HepG2 (cell line): ENCODE measurements around the gene VILL. TPM values are rescaled to one million over a fixed set of nuclear protein-coding genes. Genes with fewer than 3 reads are reported as not detected.

Experiments used
- CBX2 ChIP-seq, 2 experiments: fragments of 200-600 bp in 1 of 2; sonication (generic); formaldehyde crosslinking in 1 of 2; IDR thresholded peaks; 2 replicates each; pipeline versions ENCODE4 v1.7.0 to v1.8.1; 2018 to 2022; ENCODE audit warnings: low read depth in 2 of 2, low read length in 1 of 2, mild to moderate bottlenecking in 1 of 2, missing genetic modification reagents in 1 of 2
- CHD4 ChIP-seq: fragments of 200-600 bp; sonication (generic); IDR thresholded peaks from 2 replicates; pipeline ENCODE4 v1.7.0; 2017; ENCODE audit warnings: mild to moderate bottlenecking, low read length, borderline replicate concordance
- FOXA3 ChIP-seq: IDR thresholded peaks from 2 replicates; pipeline ENCODE4 v1.6.1; 2016; ENCODE audit warnings: missing genetic modification reagents, missing compliant biosample characterization
- FOXC1 ChIP-seq: sonication (generic); formaldehyde crosslinking; IDR thresholded peaks from 2 replicates; pipeline ENCODE4 v1.8.0; 2022; ENCODE audit warnings: mild to moderate bottlenecking, missing genetic modification reagents, borderline replicate concordance
- GATAD2A ChIP-seq: IDR thresholded peaks from 2 replicates; pipeline ENCODE4 v1.6.1; 2016
- HES4 ChIP-seq: sonication (generic); formaldehyde crosslinking; IDR thresholded peaks from 2 replicates; pipeline ENCODE4 v1.9.0; 2021; ENCODE audit warnings: mild to moderate bottlenecking, missing genetic modification reagents, borderline replicate concordance
- HNF4A ChIP-seq: sonication (generic); formaldehyde crosslinking; IDR thresholded peaks from 2 replicates; pipeline ENCODE4 v1.4.0; 2020; ENCODE audit warnings: missing genetic modification reagents
- JUNB ChIP-seq: sonication (generic); formaldehyde crosslinking; IDR thresholded peaks from 2 replicates; pipeline ENCODE4 v1.8.0; 2022; ENCODE audit warnings: missing genetic modification reagents, mild to moderate bottlenecking, borderline replicate concordance
- MYC ChIP-seq: sonication (generic); formaldehyde crosslinking; IDR thresholded peaks from 2 replicates; pipeline ENCODE4 v1.9.0; 2021; ENCODE audit warnings: missing genetic modification reagents, borderline replicate concordance
- NCOR1 ChIP-seq: fragments of 200-600 bp; sonication (generic); IDR thresholded peaks from 2 replicates; pipeline ENCODE4 v1.7.0; 2017; ENCODE audit warnings: antibody characterized with exemption, low read length, borderline replicate concordance
- NR2F1 ChIP-seq, 2 experiments: fragments of 450-650 bp in 1 of 2; formaldehyde crosslinking in 1 of 2; IDR thresholded peaks; 2 replicates each; pipeline versions ENCODE4 v1.5.0 to v1.6.1; 2016 to 2020; ENCODE audit warnings: mild to moderate bottlenecking in 1 of 2, missing compliant biosample characterization in 1 of 2, missing genetic modification reagents in 1 of 2, moderate library complexity in 1 of 2
- RARA ChIP-seq: IDR thresholded peaks from 2 replicates; pipeline ENCODE4 v1.6.1; 2016; ENCODE audit warnings: missing genetic modification reagents, missing compliant biosample characterization
- SAP130 ChIP-seq: IDR thresholded peaks from 2 replicates; pipeline ENCODE4 v1.6.1; 2016; ENCODE audit warnings: low read depth
- STAG1 ChIP-seq: sonication (generic); formaldehyde crosslinking; IDR thresholded peaks from 2 replicates; pipeline ENCODE4 v1.4.0; 2020; ENCODE audit warnings: missing genetic modification reagents
- TBX2 ChIP-seq: sonication (generic); formaldehyde crosslinking; IDR thresholded peaks from 2 replicates; pipeline ENCODE4 v1.5.0; 2020; ENCODE audit warnings: missing genetic modification reagents, mild to moderate bottlenecking, borderline replicate concordance
- TCF7 ChIP-seq: sonication (generic); IDR thresholded peaks from 2 replicates; pipeline ENCODE4 v1.6.1; 2016; ENCODE audit warnings: antibody characterized with exemption, low read depth
- ZBTB7A ChIP-seq: sonication (generic); formaldehyde crosslinking; IDR thresholded peaks from 2 replicates; pipeline ENCODE4 v1.8.0; 2022; ENCODE audit warnings: mild to moderate bottlenecking, missing genetic modification reagents
- ZNF44 ChIP-seq: sonication (generic); formaldehyde crosslinking; IDR thresholded peaks from 2 replicates; pipeline ENCODE4 v1.5.1; 2020; ENCODE audit warnings: mild to moderate bottlenecking, missing genetic modification reagents
- ZNF749 ChIP-seq: sonication (generic); formaldehyde crosslinking; IDR thresholded peaks from 2 replicates; pipeline ENCODE4 v1.8.0; 2022; ENCODE audit warnings: mild to moderate bottlenecking, missing genetic modification reagents, moderate library complexity, borderline replicate concordance
- polyA plus RNA-seq, 8 experiments: library from polyadenylated mRNA; depleted of rRNA in 3 of 8; stranded (reverse) in 7 of 8; unstranded in 1 of 8; fragments of >200 nt; fragmentation: Illumina TruSeq in 4 of 8; extraction: Trizol in 4 of 8; gene quantifications; 2 replicates each; pipeline versions ENCODE4 v1.2.1 to v1.2.3, GENCODE V29; 2011 to 2016; ENCODE audit warnings: low read depth in 4 of 8, missing spikeins in 1 of 8, mixed read lengths in 1 of 8; ENCODE audit not compliant: insufficient read depth in 1 of 8
- total RNA-seq, 5 experiments: library from RNA; depleted of rRNA; stranded (reverse); fragments of >200 nt; fragmentation: Illumina TruSeq; extraction: Trizol; gene quantifications; 2 replicates each; pipeline ENCODE4 v1.2.3, GENCODE V29; 2016; ENCODE audit warnings: low read depth in 1 of 5
- TF ChIP-seq, protein P1 (sequence below): IDR thresholded peaks from 2 replicates; pipeline ENCODE4 v1.6.1; 2016; ENCODE audit warnings: missing compliant biosample characterization, missing genetic modification reagents, borderline replicate concordance
- TF ChIP-seq, protein P2 (sequence below): sonication (generic); formaldehyde crosslinking; IDR thresholded peaks from 2 replicates; pipeline ENCODE4 v1.5.0; 2020; ENCODE audit warnings: mild to moderate bottlenecking, missing genetic modification reagents, moderate library complexity
- TF ChIP-seq, protein P3 (sequence below): IDR thresholded peaks from 2 replicates; pipeline ENCODE4 v1.4.0; 2020; ENCODE audit warnings: mild to moderate bottlenecking, missing genetic modification reagents

VILL gene
- total and polyA plus RNA-seq, 2 of the 13 experiments (the other 11 are each of a cell fraction or from before 2014, with no cell fraction given), result 3.2 to 5.3 TPM

DNA sequence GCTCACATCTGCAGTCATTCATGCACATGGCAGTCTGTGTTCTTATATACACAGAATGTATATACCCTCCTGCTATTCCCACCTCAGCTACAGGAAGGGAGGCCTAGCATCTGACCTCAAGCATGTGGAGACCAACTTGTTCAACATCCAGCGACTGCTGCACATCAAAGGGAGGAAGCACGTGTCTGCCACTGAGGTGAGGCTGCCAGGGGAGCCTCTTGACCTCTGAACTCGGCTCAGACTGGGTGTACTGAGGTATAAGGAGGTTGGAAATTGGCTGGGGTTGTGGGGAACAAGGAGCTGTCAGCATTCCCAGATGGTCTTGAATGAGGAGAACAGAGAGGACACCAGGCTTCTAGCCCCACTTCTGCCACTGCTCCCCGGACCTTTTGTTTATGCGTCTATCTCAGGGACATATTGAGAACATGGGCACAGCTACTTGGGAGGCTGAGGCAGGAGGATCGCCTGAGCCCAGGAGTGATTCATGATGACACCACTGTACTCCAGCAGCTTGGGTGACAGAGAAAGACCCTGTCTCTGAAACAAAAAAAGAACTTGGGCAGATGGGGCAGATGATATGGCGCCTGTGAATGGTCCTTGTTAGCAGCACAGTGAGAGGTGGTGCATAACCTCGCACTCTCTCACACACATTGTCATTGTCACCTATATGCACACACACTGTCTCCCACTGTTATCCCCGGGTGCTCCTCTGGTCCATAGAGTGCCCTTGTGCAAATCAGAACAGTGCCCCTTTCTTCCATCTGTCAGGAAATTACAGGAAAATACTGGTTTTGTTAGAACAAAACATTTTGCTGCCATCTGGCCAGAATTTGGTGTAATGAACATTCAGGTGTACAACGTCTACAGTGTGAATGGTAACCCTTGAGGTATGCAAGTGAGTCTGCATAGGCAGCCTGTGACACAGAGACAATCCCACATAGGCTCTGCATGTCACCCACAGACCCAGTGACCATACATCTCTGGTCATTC, 5.4 kb downstream of the VILL start (continued):
- TF ChIP-seq HES4 (CRISPR knock-in tag) (no peak), NR2F1 (CRISPR knock-in tag; IDR thresholded peaks at IDR 0.05) (peak in 1 of 2 experiments; percentile 81; a peak in 2 of 4 replicates), RARA (CRISPR knock-in tag) (peak; percentile 59; the same call in 1 of the 2 replicates), GATAD2A (CRISPR knock-in tag) (peak; percentile 35; the same call in 1 of the 2 replicates), FOXA3 (CRISPR knock-in tag) (0 out of 2 replicates have a peak, but pooled peaks have one; percentile 22), NCOR1 (no peak), CBX2 (IDR thresholded peaks at IDR 0.05; ENCODE audit: low read depth, low read length) (no peak), CBX2 (CRISPR knock-in tag; IDR thresholded peaks at IDR 0.05; ENCODE audit: low read depth) (no peak), ZBTB7A (no peak), TBX2 (CRISPR knock-in tag) (peak; percentile 50; the same call in 1 of the 2 replicates), FOXC1 (CRISPR knock-in tag) (no peak), ZNF749 (no peak), ZNF44 (no peak), STAG1 (CRISPR knock-in tag) (peak; percentile 52), HNF4A (CRISPR knock-in tag) (peak; percentile 10; the same call in 1 of the 2 replicates), TCF7 (peak; percentile 73; the same call in 1 of the 2 replicates), CHD4 (no peak), JUNB (CRISPR knock-in tag) (no peak), SAP130 (peak; percentile 41; the same call in 1 of the 2 replicates), MYC (CRISPR knock-in tag) (peak; percentile 76)
- TF ChIP-seq, protein P1, sequence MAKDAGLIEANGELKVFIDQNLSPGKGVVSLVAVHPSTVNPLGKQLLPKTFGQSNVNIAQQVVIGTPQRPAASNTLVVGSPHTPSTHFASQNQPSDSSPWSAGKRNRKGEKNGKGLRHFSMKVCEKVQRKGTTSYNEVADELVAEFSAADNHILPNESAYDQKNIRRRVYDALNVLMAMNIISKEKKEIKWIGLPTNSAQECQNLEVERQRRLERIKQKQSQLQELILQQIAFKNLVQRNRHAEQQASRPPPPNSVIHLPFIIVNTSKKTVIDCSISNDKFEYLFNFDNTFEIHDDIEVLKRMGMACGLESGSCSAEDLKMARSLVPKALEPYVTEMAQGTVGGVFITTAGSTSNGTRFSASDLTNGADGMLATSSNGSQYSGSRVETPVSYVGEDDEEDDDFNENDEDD (CRISPR knock-in tag), result peak; percentile 79; the same call in 1 of the 2 replicates
- TF ChIP-seq, protein P2, sequence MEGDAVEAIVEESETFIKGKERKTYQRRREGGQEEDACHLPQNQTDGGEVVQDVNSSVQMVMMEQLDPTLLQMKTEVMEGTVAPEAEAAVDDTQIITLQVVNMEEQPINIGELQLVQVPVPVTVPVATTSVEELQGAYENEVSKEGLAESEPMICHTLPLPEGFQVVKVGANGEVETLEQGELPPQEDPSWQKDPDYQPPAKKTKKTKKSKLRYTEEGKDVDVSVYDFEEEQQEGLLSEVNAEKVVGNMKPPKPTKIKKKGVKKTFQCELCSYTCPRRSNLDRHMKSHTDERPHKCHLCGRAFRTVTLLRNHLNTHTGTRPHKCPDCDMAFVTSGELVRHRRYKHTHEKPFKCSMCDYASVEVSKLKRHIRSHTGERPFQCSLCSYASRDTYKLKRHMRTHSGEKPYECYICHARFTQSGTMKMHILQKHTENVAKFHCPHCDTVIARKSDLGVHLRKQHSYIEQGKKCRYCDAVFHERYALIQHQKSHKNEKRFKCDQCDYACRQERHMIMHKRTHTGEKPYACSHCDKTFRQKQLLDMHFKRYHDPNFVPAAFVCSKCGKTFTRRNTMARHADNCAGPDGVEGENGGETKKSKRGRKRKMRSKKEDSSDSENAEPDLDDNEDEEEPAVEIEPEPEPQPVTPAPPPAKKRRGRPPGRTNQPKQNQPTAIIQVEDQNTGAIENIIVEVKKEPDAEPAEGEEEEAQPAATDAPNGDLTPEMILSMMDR, result peak; percentile 38; the same call in 1 of the 2 replicates
- TF ChIP-seq, protein P3, sequence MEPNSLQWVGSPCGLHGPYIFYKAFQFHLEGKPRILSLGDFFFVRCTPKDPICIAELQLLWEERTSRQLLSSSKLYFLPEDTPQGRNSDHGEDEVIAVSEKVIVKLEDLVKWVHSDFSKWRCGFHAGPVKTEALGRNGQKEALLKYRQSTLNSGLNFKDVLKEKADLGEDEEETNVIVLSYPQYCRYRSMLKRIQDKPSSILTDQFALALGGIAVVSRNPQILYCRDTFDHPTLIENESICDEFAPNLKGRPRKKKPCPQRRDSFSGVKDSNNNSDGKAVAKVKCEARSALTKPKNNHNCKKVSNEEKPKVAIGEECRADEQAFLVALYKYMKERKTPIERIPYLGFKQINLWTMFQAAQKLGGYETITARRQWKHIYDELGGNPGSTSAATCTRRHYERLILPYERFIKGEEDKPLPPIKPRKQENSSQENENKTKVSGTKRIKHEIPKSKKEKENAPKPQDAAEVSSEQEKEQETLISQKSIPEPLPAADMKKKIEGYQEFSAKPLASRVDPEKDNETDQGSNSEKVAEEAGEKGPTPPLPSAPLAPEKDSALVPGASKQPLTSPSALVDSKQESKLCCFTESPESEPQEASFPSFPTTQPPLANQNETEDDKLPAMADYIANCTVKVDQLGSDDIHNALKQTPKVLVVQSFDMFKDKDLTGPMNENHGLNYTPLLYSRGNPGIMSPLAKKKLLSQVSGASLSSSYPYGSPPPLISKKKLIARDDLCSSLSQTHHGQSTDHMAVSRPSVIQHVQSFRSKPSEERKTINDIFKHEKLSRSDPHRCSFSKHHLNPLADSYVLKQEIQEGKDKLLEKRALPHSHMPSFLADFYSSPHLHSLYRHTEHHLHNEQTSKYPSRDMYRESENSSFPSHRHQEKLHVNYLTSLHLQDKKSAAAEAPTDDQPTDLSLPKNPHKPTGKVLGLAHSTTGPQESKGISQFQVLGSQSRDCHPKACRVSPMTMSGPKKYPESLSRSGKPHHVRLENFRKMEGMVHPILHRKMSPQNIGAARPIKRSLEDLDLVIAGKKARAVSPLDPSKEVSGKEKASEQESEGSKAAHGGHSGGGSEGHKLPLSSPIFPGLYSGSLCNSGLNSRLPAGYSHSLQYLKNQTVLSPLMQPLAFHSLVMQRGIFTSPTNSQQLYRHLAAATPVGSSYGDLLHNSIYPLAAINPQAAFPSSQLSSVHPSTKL (CRISPR knock-in tag), result peak; percentile 69
